PC-3 (cell line): ENCODE data around the gene HOXA10. TPM values are rescaled to one million over a fixed set of nuclear protein-coding genes. Genes with fewer than 3 reads are reported as not detected.

Experiments
- ATAC-seq: fragments of 200-7000 bp; cut with Tn5 transposase; 2 replicates; pipeline ENCODE4 v1.9.1; 2020; ENCODE audit warnings: mild to moderate bottlenecking, moderate library complexity
- BruUV-seq: library from RNA; stranded (reverse); fragments of 400-500 nt; replicated peaks from 2 replicates; lab custom pipeline; 2021; lab: Mats Ljungman, UMichigan
- CTCF ChIA-PET: fragments of 300-600 bp; sonication (Branson Sonifier 250); formaldehyde crosslinking; loops from one replicate; lab custom pipeline; 2022; ENCODE audit warnings: antibody characterized with exemption; lab: Charles Lee
- POLR2A ChIA-PET: fragments of 300-600 bp; sonication (Branson Sonifier 250); formaldehyde crosslinking; loops from one replicate; lab custom pipeline; 2022; ENCODE audit warnings: antibody characterized with exemption; ENCODE audit not compliant: unreplicated experiment; lab: Charles Lee
- DNase-seq: peaks from one replicate; pipeline ENCODE4 v3.0.0-alpha.2; 2015
- H2AFZ ChIP-seq: fragments of 300-600 bp; sonication (generic); 2 replicates; pipeline ENCODE4 v1.6.0; 2016; ENCODE audit warnings: antibody characterized with exemption, low read length
- H3F3A ChIP-seq: fragments of 300-600 bp; sonication (generic); one replicate; pipeline ENCODE4 v1.6.0; 2017; ENCODE audit warnings: antibody characterized with exemption, low read length, control low read depth, mild to moderate bottlenecking; ENCODE audit not compliant: unreplicated experiment
- H3K27ac ChIP-seq: fragments of 300-600 bp; sonication (generic); 2 replicates; pipeline ENCODE4 v1.5.1; 2016; ENCODE audit warnings: mild to moderate bottlenecking, low read length
- H3K27me3 ChIP-seq: fragments of 300-600 bp; sonication (generic); 2 replicates; pipeline ENCODE4 v1.6.1; 2016; ENCODE audit warnings: low read length, mixed read lengths
- H3K36me3 ChIP-seq: fragments of 300-600 bp; sonication (generic); 2 replicates; pipeline ENCODE4 v1.6.1; 2016; ENCODE audit warnings: low read depth, mixed run types, low read length, mixed read lengths
- H3K4me1 ChIP-seq: fragments of 300-600 bp; sonication (generic); 2 replicates; pipeline ENCODE4 v1.5.1; 2016; ENCODE audit warnings: low read length; ENCODE audit not compliant: insufficient read depth
- H3K4me2 ChIP-seq: fragments of 300-600 bp; sonication (generic); 2 replicates; pipeline ENCODE4 v1.6.0; 2016; ENCODE audit warnings: low read length
- H3K4me3 ChIP-seq: fragments of 300-600 bp; sonication (generic); 2 replicates; pipeline ENCODE4 v1.5.1; 2016; ENCODE audit warnings: mild to moderate bottlenecking, low read length, mixed read lengths
- H3K79me2 ChIP-seq: fragments of 300-600 bp; sonication (generic); 2 replicates; pipeline ENCODE4 v1.6.1; 2017; ENCODE audit warnings: low read length, mixed read lengths
- H3K9ac ChIP-seq: fragments of 300-600 bp; sonication (generic); 2 replicates; pipeline ENCODE4 v1.6.0; 2016; ENCODE audit warnings: mild to moderate bottlenecking, low read length
- H3K9me2 ChIP-seq: fragments of 300-600 bp; sonication (generic); replicated peaks from 2 replicates; pipeline ENCODE4 v1.6.1; 2016; ENCODE audit warnings: mixed run types, low read length, mixed read lengths
- H3K9me3 ChIP-seq: fragments of 300-600 bp; sonication (generic); 2 replicates; pipeline ENCODE4 v1.6.1; 2016; ENCODE audit warnings: low read length, mixed read lengths
- H4K20me1 ChIP-seq: fragments of 300-600 bp; sonication (generic); 2 replicates; pipeline ENCODE4 v1.6.1; 2016; ENCODE audit warnings: low read length, mixed read lengths
- CTCF ChIP-seq: fragments of 300-600 bp; sonication (generic); conservative IDR thresholded peaks from 2 replicates; pipeline ENCODE4 v1.5.1; 2017; ENCODE audit warnings: antibody characterized with exemption, low read depth, mild to moderate bottlenecking, low read length
- EZH2 ChIP-seq: fragments of 300-600 bp; sonication (generic); IDR thresholded peaks from one replicate; pipeline ENCODE4 v1.6.1; 2017; ENCODE audit warnings: antibody characterized with exemption, mild to moderate bottlenecking, low read length; ENCODE audit not compliant: unreplicated experiment
- EZH2phosphoT487 ChIP-seq: fragments of 300-600 bp; sonication (generic); IDR thresholded peaks from 2 replicates; pipeline ENCODE4 v1.6.1; 2018; ENCODE audit warnings: mild to moderate bottlenecking, antibody characterized with exemption, low read length, borderline replicate concordance
- intact Hi-C: fragments of 100-400 bp; cut with micrococcal nuclease; formaldehyde crosslinking; loops from 2 replicates; pipeline ENCODE4 v1.9.0; 2023
- total RNA-seq: library from RNA; depleted of rRNA; stranded (reverse); fragments of >200 nt; gene quantifications from 2 replicates; pipeline ENCODE4 v1.2.3, GENCODE V29; 2014

HOXA10 gene
- total RNA-seq, 1 experiment from 2014 or later = 46.1 TPM

GRCh38 chr7:27207348-27207985 is 33.3 kb upstream of the HOXA10 start:
- Histone ChIP-seq H3K4me2 (peak overlapping the region; percentile 94), H3K79me2 (peaks cover 59% of the 10 kb centered on the region), H4K20me1 (no peaks in the 10 kb centered on the region), H2AFZ (peak overlapping the region; percentile 14; the same call in 1 of the 2 replicates), H3K27me3 (no peaks in the 10 kb centered on the region), H3F3A (no peaks in the 10 kb centered on the region), H3K9me3 (no peaks in the 10 kb centered on the region), H3K4me1 (peaks cover 50% of the 10 kb centered on the region), H3K9ac (peak overlapping the region; percentile 91; the same call in 1 of the 2 replicates), H3K4me3 (peak overlapping the region; percentile 75), H3K36me3 (no peaks in the 10 kb centered on the region), H3K9me2 (no peaks in the 10 kb centered on the region), H3K27ac (0 out of 2 replicates have a peak overlapping the region, but pooled peaks have one; percentile 4)
- ChIA-PET POLR2A (interaction anchor here (0.6 kb wide), 1 partner anchor 31 kb away, joined by 4 read pairs; no protein-coding TSS in a partner anchor), CTCF (interaction anchor here (0.5 to 1.0 kb wide), 3 partner anchors 11 to 567 kb away, joined by 3 read pairs; partner anchors contain the start of gene HOXA11)
- no TSS peak for BruUV-seq
- no peak for DNase-seq
- intact Hi-C loops = no loop called here
- TF ChIP-seq CTCF = no peak
- TF ChIP-seq EZH2 = no peak
- ATAC-seq = no peak

GRCh38 chr7:27205325-27206280 is 31.5 kb upstream of the HOXA10 start:
- Histone ChIP-seq H4K20me1 (no peaks in the 10 kb centered on the region), H3K9me2 (no peaks in the 10 kb centered on the region), H3K36me3 (no peaks in the 10 kb centered on the region), H3K27ac (peak overlapping the region; percentile 92), H3K9me3 (no peaks in the 10 kb centered on the region), H2AFZ (peak overlapping the region; percentile 73), H3K4me2 (peak overlapping the region; percentile 94), H3K27me3 (no peaks in the 10 kb centered on the region), H3K4me3 (peak overlapping the region; percentile 75), H3F3A (no peaks in the 10 kb centered on the region), H3K79me2 (peaks cover 78% of the 10 kb centered on the region), H3K9ac (peak overlapping the region; percentile 91), H3K4me1 (peaks cover 52% of the 10 kb centered on the region)
- peak; percentile 8 for ATAC-seq
- peak; percentile 67 for DNase-seq
- intact Hi-C loops = loop anchor here (1.0 kb wide), 1 partner anchor 142 kb away; no protein-coding TSS in a partner anchor
- ChIA-PET POLR2A (interaction anchor here (0.7 to 0.9 kb wide), 4 partner anchors 20 to 342 kb away, joined by 3 to 7 read pairs (median 4); partner anchors contain the start of gene HOXA11), CTCF (interaction anchor here (0.6 to 1.1 kb wide), 3 partner anchors 9 to 454 kb away, joined by 3 read pairs; no protein-coding TSS in a partner anchor)
- TF ChIP-seq EZH2phosphoT487 (no peak), EZH2 (no peak), CTCF (no peak)
- TSS peak; percentile 1 for BruUV-seq
